RCC 7860 (cell line): ENCODE data around the gene PIAS2.
"Not testable (repeated sequence)": the region's sequence is repeated elsewhere in the genome, so short reads cannot be mapped to it uniquely, and the experiment has no call there.

Experiments used
- DNase-seq: peaks from one replicate; pipeline ENCODE4 v3.0.0-alpha.2; 2015; ENCODE audit warnings: low spot score
- FAIRE-seq: peaks from 2 replicates; lab custom pipeline; 2012; peaks lifted over from hg19 to GRCh38; lab: Jason Lieb, UNC

PIAS2 gene

GRCh38 chr18:46842583-46842982, 74.7 kb downstream of the PIAS2 start:
- FAIRE-seq (no peak), DNase-seq (no peak)

GRCh38 chr18:46833899-46834298, 83.4 kb downstream of the PIAS2 start:
- DNase-seq: no peak
- FAIRE-seq: no peak

GRCh38 chr18:46832849-46833248, 84.5 kb downstream of the PIAS2 start:
- DNase-seq (no peak), FAIRE-seq (no peak)

- not testable (repeated sequence) for FAIRE-seq, DNase-seq
Observed at GRCh38 chr18:46832422-46832821, 84.9 kb downstream of the PIAS2 start.

- DNase-seq: no peak
- FAIRE-seq: no peak
Observed at GRCh38 chr18:46831434-46831833, 85.9 kb downstream of the PIAS2 start.

GRCh38 chr18:46830633-46831032, 86.7 kb downstream of the PIAS2 start:
- DNase-seq (no peak), FAIRE-seq (no peak)

- no peak for FAIRE-seq
- no peak for DNase-seq
Observed at GRCh38 chr18:46829947-46830346, 87.4 kb downstream of the PIAS2 start.

- no peak for DNase-seq
- no peak for FAIRE-seq
Observed at GRCh38 chr18:46829531-46829930, 87.8 kb downstream of the PIAS2 start.

- no peak for DNase-seq
- FAIRE-seq: no peak
Observed at GRCh38 chr18:46821856-46822711, 95.2 kb downstream of the PIAS2 start.

- DNase-seq (no peak), FAIRE-seq (no peak)
Observed at GRCh38 chr18:46820863-46821262, 96.4 kb downstream of the PIAS2 start.

GRCh38 chr18:46815661-46816060, 101.6 kb downstream of the PIAS2 start:
- DNase-seq (no peak), FAIRE-seq (no peak)

GRCh38 chr18:46814399-46814798, 102.9 kb downstream of the PIAS2 start:
- FAIRE-seq (no peak), DNase-seq (no peak)

GRCh38 chr18:46812311-46812710, 105.0 kb downstream of the PIAS2 start:
- DNase-seq: no peak
- FAIRE-seq: no peak

- FAIRE-seq (no peak), DNase-seq (no peak)
Observed at GRCh38 chr18:46810481-46811000, 106.8 kb downstream of the PIAS2 start.

GRCh38 chr18:46809145-46809544, 108.2 kb downstream of the PIAS2 start:
- FAIRE-seq: no peak

GRCh38 chr18:46795945-46796344, 121.4 kb downstream of the PIAS2 start:
- not testable (repeated sequence) for FAIRE-seq

More at GRCh38 chr18:46809145-46809544, 108.2 kb downstream of the PIAS2 start:
- no peak for DNase-seq

GRCh38 chr18:46794607-46795006, 122.7 kb downstream of the PIAS2 start:
- DNase-seq (no peak), FAIRE-seq (no peak)

More at GRCh38 chr18:46795945-46796344, 121.4 kb downstream of the PIAS2 start:
- not testable (repeated sequence) for DNase-seq

GRCh38 chr18:46793565-46793964, 123.7 kb downstream of the PIAS2 start:
- DNase-seq: no peak
- no peak for FAIRE-seq

- FAIRE-seq (no peak), DNase-seq (no peak)
Observed at GRCh38 chr18:46789088-46789487, 128.2 kb downstream of the PIAS2 start.

- no peak for FAIRE-seq
- DNase-seq: no peak
Observed at GRCh38 chr18:46787674-46788073, 129.6 kb downstream of the PIAS2 start.

GRCh38 chr18:46772357-46772756, 144.9 kb downstream of the PIAS2 start:
- DNase-seq: no peak
- no peak for FAIRE-seq

- DNase-seq: no peak
- no peak for FAIRE-seq
Observed at GRCh38 chr18:46771141-46771540, 146.2 kb downstream of the PIAS2 start.
